NCI-H526 (cell line): ENCODE data around the gene LTBP4.
"Not testable (repeated sequence)": the region's sequence is repeated elsewhere in the genome, so short reads cannot be mapped to it uniquely, and the experiment has no call there.

Experiments
- DNase-seq, 2 experiments: peaks; one replicate each; lab custom pipeline; 2025; lab: John Stamatoyannopoulos, UW

LTBP4 gene

GRCh38 chr19:40627486-40628279 lies 26.5 kb downstream of the LTBP4 start:
- no peak for DNase-seq

GRCh38 chr19:40629346-40629745 lies 28.2 kb downstream of the LTBP4 start:
- DNase-seq = no peak

GRCh38 chr19:40630571-40631160 lies 29.5 kb downstream of the LTBP4 start:
- DNase-seq = no peak

GRCh38 chr19:40632311-40633036 lies 31.3 kb downstream of the LTBP4 start:
- no peak for DNase-seq

- DNase-seq = no peak
Observed at GRCh38 chr19:40633207-40633606, 32.0 kb downstream of the LTBP4 start.

- DNase-seq = no peak
Observed at GRCh38 chr19:40638327-40638726, 37.2 kb downstream of the LTBP4 start.

GRCh38 chr19:40639638-40639982 lies 38.4 kb downstream of the LTBP4 start:
- DNase-seq = no peak

- DNase-seq = no peak
Observed at GRCh38 chr19:40640744-40641143, 39.6 kb downstream of the LTBP4 start.

GRCh38 chr19:40641281-40641680 lies 40.1 kb downstream of the LTBP4 start:
- no peak for DNase-seq

- DNase-seq = no peak
Observed at GRCh38 chr19:40642051-40642706, 41.0 kb downstream of the LTBP4 start.

- no peak for DNase-seq
Observed at GRCh38 chr19:40642757-40643305, 41.7 kb downstream of the LTBP4 start.

GRCh38 chr19:40646743-40647254 lies 45.6 kb downstream of the LTBP4 start:
- no peak for DNase-seq

GRCh38 chr19:40649903-40650675 lies 48.9 kb downstream of the LTBP4 start:
- peak in 1 of 2 experiments; percentile 39 for DNase-seq

- DNase-seq = no peak
Observed at GRCh38 chr19:40650749-40651305, 49.7 kb downstream of the LTBP4 start.

GRCh38 chr19:40652303-40652702 lies 51.1 kb downstream of the LTBP4 start:
- DNase-seq = not testable (repeated sequence)

GRCh38 chr19:40655684-40656083 lies 54.5 kb downstream of the LTBP4 start:
- DNase-seq = not testable (repeated sequence)

GRCh38 chr19:40658031-40658430 lies 56.9 kb downstream of the LTBP4 start:
- no peak for DNase-seq

GRCh38 chr19:40659116-40659515 lies 57.9 kb downstream of the LTBP4 start:
- DNase-seq = no peak

GRCh38 chr19:40659566-40659965 lies 58.4 kb downstream of the LTBP4 start:
- no peak for DNase-seq

- DNase-seq = no peak
Observed at GRCh38 chr19:40661616-40662015, 60.4 kb downstream of the LTBP4 start.
